Prostate gland (tissue), 2 donors: ENCODE data around the gene UAP1L1. TPM values are rescaled to one million over a fixed set of nuclear protein-coding genes. Genes with fewer than 3 reads are reported as not detected.

Experiments
- DNase-seq: peaks from one replicate; pipeline ENCODE4 v3.0.0-alpha.2; 2019; ENCODE audit warnings: low spot score
- H3K27ac ChIP-seq, 2 donors: fragments of 200-600 bp; sonication (generic); 2 replicates each; pipeline ENCODE4 v1.5.1; 2017 to 2019
- H3K27me3 ChIP-seq: fragments of 200-600 bp; sonication (generic); replicated peaks from 2 replicates; pipeline ENCODE4 v1.5.1; 2019; ENCODE audit not compliant: insufficient read depth
- H3K36me3 ChIP-seq, 2 donors: fragments of 200-600 bp; sonication (generic); 1 replicate in 1 of 2; 2 replicates in 1 of 2; pipeline versions ENCODE4 v1.5.1 to v1.8.1; 2017 to 2019
- H3K4me1 ChIP-seq: fragments of 200-600 bp; sonication (generic); replicated peaks from 2 replicates; pipeline ENCODE4 v1.5.1; 2019
- H3K4me3 ChIP-seq, 2 donors: fragments of 200-600 bp; sonication (generic); 2 replicates each; pipeline ENCODE4 v1.5.1; 2017 to 2019
- H3K9me3 ChIP-seq: fragments of 200-600 bp; sonication (generic); 2 replicates; pipeline ENCODE4 v1.5.1; 2017
- CTCF ChIP-seq, 4 experiments: fragments of 200-600 bp in 2 of 4; fragments of 450-650 bp in 2 of 4; sonication (generic) in 2 of 4; IDR thresholded peaks; 1 replicate in 3 of 4; 2 replicates in 1 of 4; pipeline ENCODE4 v1.5.1; 2016 to 2019; ENCODE audit warnings: antibody characterized with exemption in 4 of 4, mild to moderate bottlenecking in 2 of 4, moderate library complexity in 2 of 4
- POLR2A ChIP-seq: fragments of 450-650 bp; IDR thresholded peaks from one replicate; pipeline ENCODE4 v1.6.1; 2016; ENCODE audit warnings: antibody characterized with exemption, mild to moderate bottlenecking
- POLR2AphosphoS5 ChIP-seq: sonication (generic); formaldehyde crosslinking; IDR thresholded peaks from one replicate; pipeline ENCODE4 v1.6.1; 2017; ENCODE audit warnings: antibody characterized with exemption
- WGBS: methylation state at CpG from one replicate; pipeline ENCODE4 v1.1.5; 2018; 5-methylcytosine and 5-hydroxymethylcytosine counted together
- intact Hi-C: fragments of 100-400 bp; cut with DNase I; formaldehyde crosslinking; loops from one replicate; pipeline ENCODE4 v1.14.2; 2022
- total RNA-seq, 2 donors: library from RNA; depleted of rRNA; stranded (reverse); fragments of >200 nt; gene quantifications; one replicate each; pipeline ENCODE4 v1.1.0, GENCODE V29; 2016

Gene UAP1L1
- total RNA-seq, 2 donors from 2014 or later, result 8.2 to 19.9 TPM

- Histone ChIP-seq H3K4me3 (no peak overlapping the region), H3K27ac (peak overlapping the region in 1 of 2 donors; percentile 34), H3K27me3 (no peaks in the 10 kb centered on the region), H3K36me3 (no peaks in the 10 kb centered on the region), H3K9me3 (no peaks in the 10 kb centered on the region), H3K4me1 (peaks cover 3% of the 10 kb centered on the region)
- intact Hi-C loops, result loop anchor here (10.0 kb wide), 1 partner anchor 283 kb away; no protein-coding TSS in a partner anchor
- WGBS, result 50% methylated on average over 12 of the region's 12 CpGs
- TF ChIP-seq CTCF (IDR thresholded peaks at IDR 0.05), result peak; percentile 48 to 94 (median 84)
- TF ChIP-seq POLR2A, result no peak
- peak; percentile 68 for TF ChIP-seq POLR2AphosphoS5
- peak; percentile 78 for DNase-seq
These were observed 9.3 kb upstream of the UAP1L1 start for GRCh38 chr9:137067860-137068538.

GRCh38 chr9:137068539-137069507, 8.5 kb upstream of the UAP1L1 start:
- TF ChIP-seq POLR2AphosphoS5 (no peak), CTCF (IDR thresholded peaks at IDR 0.05) (no peak), POLR2A (no peak)

GRCh38 chr9:137069508-137070091, 7.7 kb upstream of the UAP1L1 start:
- TF ChIP-seq POLR2A, result no peak
- TF ChIP-seq POLR2AphosphoS5, result no peak
- no peak for TF ChIP-seq CTCF (IDR thresholded peaks at IDR 0.05)
- Histone ChIP-seq H3K9me3 (no peaks in the 10 kb centered on the region), H3K36me3 (no peaks in the 10 kb centered on the region), H3K4me3 (peak overlapping the region; percentile 34 to 41), H3K27me3 (no peaks in the 10 kb centered on the region), H3K4me1 (peaks cover 3% of the 10 kb centered on the region), H3K27ac (peak overlapping the region in 1 of 2 donors; percentile 87)
- WGBS, result 19% methylated on average over 15 of the region's 52 CpGs
- DNase-seq, result no peak
- intact Hi-C loops, result loop anchor here (10.0 kb wide), 1 partner anchor 285 kb away; no protein-coding TSS in a partner anchor

More at GRCh38 chr9:137068539-137069507, 8.5 kb upstream of the UAP1L1 start:
- no peak for DNase-seq
- Histone ChIP-seq H3K4me3 (no peak overlapping the region), H3K27me3 (no peaks in the 10 kb centered on the region), H3K9me3 (no peaks in the 10 kb centered on the region), H3K27ac (peak overlapping the region in 1 of 2 donors; percentile 34), H3K4me1 (peaks cover 3% of the 10 kb centered on the region), H3K36me3 (no peaks in the 10 kb centered on the region)
- 92% methylated on average over 17 of the region's 17 CpGs for WGBS
- intact Hi-C loops, result loop anchor here (10.0 kb wide), 1 partner anchor 284 kb away; no protein-coding TSS in a partner anchor

- DNase-seq, result peak; percentile 85
- Histone ChIP-seq H3K27ac (peak within 1 kb of the TSS; percentile 78 to 87), H3K4me3 (peak within 1 kb of the TSS; percentile 34 to 41), H3K27me3 (no peaks in the 10 kb centered on the region), H3K9me3 (no peaks in the 10 kb centered on the region), H3K36me3 (no peaks in the 10 kb centered on the region), H3K4me1 (peaks cover 3% of the 10 kb centered on the region)
- intact Hi-C loops, result no loop called here
- TF ChIP-seq CTCF (IDR thresholded peaks at IDR 0.05), result no peak
- TF ChIP-seq POLR2A, result peak; percentile 18
- peak; percentile 61 for TF ChIP-seq POLR2AphosphoS5
- under 1% methylated on average over 41 of the region's 74 CpGs for WGBS
These were observed 7.0 kb upstream of the UAP1L1 start, which contains the start of gene SAPCD2 for GRCh38 chr9:137070201-137070905. Gene SAPCD2, minus strand, starts transcription at chr9:137070557. Its CDS starts 97 bp downstream, at chr9:137070460.
